Activated CD4-positive, CD25-positive, alpha-beta regulatory T cell (primary cell): ENCODE results near the gene DNASE1.
"Not testable (repeated sequence)": the region's sequence is repeated elsewhere in the genome, so short reads cannot be mapped to it uniquely, and the experiment has no call there.

Experiments
- DNase-seq, 4 experiments: peaks; one replicate each; lab custom pipeline; 2025; lab: John Stamatoyannopoulos, UW

DNASE1 gene

DNA sequence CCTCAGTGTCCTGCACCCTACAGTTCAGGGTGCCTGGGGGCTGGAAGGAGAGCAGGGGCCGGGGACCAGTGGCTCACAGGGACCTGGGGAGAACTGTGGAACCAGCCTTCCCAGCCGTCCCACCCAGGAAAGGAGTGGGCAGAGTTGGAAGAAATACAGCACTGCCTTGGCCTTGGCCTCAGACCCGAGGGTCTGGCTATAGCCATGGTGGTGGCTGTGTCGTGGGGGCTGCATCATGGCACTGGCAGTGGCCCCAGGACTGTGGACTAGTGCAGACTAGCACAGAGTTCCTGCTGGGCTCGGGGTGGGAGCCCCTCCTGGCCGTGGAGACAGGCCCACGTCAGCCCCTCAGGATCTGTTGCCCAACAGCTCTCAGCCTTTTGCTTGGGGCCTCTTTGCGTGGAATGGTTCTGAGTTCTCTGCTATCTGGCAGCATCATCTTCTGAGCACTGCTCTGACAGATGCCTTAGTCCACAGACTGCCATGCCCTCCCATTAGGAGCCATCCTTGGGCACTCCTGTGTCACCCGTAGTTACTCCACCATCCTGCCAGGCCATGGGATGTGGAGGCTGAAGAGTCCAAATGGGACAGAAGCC, 12.6 kb upstream of the DNASE1 start:
- DNase-seq = no peak

- no peak for DNase-seq
Measured at GRCh38 chr16:3642397-3643094, 11.9 kb upstream of the DNASE1 start.

- no peak for DNase-seq
Measured at GRCh38 chr16:3643095-3643730, 11.3 kb upstream of the DNASE1 start.

DNA sequence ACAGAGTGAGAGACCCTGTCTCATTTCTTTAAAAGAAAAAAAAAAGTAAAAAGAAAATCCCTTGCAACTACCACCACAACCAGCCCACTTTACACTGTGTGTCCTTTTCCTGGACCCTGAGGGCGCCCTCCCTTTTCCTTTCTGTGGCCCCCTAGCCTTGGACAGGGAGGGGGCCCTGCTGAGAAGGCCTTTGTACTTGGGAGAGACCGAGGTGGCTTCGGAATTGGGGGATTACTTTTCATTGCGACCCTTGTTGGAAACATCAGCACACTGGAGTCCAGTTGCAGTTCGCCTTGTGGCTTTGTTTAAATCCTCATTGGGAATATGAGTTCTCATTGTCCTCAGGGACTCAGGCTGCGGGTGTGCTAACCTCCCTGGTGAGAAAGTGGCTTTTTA, 9.4 kb upstream of the DNASE1 start:
- DNase-seq = no peak

DNA sequence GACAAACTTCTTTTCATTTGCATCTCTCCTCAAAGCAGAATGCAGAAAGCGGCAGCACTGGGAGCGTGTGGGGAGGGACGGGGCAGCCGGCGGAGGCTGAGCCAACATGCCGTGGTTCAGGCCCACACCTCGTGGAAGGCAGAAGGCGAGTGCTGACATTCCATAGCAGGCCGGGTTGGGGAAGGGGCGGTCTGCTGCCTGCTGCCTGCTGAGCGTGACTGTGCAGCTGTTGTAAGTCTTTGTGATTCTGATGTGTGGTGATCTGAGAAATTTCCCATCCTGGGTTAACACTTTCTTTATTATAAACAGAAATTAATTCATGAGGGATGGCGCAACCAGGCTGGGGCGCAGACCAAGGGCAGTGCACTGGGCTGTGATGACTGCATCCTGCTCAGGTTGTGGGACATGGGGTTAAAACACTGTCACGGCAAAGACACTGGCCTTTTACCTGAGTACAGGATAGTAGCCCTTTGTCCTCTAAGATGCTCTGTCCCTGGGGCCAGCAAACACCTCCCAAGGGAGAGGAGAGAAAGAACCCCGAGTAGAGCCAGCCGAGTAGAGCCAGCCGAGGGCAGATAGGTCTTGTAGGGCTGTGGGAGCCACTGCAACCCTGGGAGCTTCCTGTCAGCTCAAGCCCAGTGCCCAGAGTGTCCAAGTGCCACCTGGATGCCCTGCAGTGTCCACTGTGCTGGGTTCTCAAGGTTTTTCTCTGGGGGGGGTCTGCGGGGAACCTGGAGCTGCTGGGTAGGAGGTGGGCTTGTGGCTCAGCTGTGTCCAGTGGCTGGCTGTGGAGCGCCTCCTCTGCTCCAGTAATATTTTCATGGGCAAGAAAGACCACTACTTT, 8.8 kb upstream of the DNASE1 start:
- DNase-seq = no peak

- no peak for DNase-seq
Measured at GRCh38 chr16:3646348-3646920, 8.1 kb upstream of the DNASE1 start.

GRCh38 chr16:3650631-3651265, 3.7 kb upstream of the DNASE1 start:
- no peak for DNase-seq

- no peak for DNase-seq
Measured at GRCh38 chr16:3651461-3652372, 2.8 kb upstream of the DNASE1 start.

GRCh38 chr16:3652373-3653195, 1.9 kb upstream of the DNASE1 start:
- DNase-seq = no peak

DNA sequence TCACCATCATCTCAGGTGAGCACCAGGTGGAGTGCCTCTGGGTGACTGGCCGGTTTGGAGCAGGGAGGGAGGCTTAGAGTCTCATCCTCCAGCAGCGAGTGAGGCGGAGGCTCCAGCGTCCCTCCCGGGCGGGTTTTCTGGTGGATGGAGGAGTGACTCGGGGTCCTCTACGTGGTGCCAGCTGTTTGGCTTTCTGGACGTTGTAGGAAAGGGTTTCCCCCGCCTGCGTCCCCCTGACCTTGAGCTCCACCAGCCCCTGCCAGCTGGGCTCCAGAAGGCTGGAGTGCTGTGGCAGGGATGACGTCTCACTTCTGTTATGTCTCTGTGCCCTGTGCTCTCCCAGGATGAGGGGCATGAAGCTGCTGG, 522 bp downstream of the DNASE1 start:
- DNase-seq = no peak

GRCh38 chr16:3655396-3656159, 1.1 kb downstream of the DNASE1 start:
- DNase-seq = no peak

GRCh38 chr16:3656160-3656490, 1.6 kb downstream of the DNASE1 start:
- DNase-seq = not testable (repeated sequence)

DNA sequence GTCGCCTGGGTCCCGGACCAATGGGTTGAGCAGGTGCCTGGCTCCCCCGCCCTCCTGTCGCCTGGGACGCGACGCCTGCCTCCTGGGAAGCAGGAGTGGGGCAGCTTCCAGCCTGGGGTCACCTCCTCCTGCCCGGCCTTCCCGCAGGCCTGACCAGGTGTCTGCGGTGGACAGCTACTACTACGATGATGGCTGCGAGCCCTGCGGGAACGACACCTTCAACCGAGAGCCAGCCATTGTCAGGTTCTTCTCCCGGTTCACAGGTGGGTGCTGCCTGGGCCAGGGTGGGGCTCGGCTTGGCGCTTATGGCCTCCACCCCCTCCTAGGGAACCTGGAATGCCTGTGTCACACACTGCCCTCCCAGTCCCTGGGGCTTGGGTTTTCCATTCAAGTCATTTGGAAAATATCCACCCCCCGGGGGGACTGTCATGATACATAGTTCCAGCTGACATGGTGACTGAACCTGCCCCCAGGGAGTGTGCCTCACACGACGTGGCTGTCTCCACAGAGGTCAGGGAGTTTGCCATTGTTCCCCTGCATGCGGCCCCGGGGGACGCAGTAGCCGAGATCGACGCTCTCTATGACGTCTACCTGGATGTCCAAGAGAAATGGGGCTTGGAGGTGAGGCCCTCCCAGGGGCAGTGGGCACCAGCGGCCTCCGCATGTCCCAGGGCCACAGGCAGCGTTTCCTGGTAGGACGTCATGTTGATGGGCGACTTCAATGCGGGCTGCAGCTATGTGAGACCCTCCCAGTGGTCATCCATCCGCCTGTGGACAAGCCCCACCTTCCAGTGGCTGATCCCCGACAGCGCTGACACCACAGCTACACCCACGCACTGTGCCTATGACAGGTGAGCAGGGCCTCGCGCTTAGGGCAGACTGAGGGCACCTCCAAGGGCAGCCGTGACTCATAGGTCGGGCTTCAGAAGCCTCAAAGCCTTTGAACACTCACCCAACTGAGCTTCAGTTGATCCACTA, 2.3 kb downstream of the DNASE1 start:
- no peak for DNase-seq

DNA sequence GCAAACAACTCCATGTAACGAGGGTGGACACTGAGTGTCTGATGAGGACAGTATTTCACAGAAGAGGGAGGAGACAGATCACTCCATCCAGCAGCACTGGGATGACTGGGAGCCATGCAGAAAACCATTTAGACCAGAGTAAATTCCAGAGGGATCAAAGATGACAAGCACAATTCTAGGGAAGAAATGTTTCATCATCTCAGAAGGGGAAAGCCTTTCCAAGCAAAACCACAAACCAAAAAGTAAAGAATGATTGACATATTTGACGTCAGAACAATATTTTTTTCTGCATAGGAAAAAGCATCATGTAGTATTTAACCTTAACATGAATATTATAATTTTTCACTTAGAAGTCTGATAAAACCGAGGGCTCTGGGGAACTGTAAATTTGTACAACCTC, 4.8 kb downstream of the DNASE1 start:
- no peak for DNase-seq

GRCh38 chr16:3661311-3661710, 6.8 kb downstream of the DNASE1 start:
- DNase-seq = no peak

GRCh38 chr16:3661922-3662321, 7.4 kb downstream of the DNASE1 start:
- no peak for DNase-seq

DNA sequence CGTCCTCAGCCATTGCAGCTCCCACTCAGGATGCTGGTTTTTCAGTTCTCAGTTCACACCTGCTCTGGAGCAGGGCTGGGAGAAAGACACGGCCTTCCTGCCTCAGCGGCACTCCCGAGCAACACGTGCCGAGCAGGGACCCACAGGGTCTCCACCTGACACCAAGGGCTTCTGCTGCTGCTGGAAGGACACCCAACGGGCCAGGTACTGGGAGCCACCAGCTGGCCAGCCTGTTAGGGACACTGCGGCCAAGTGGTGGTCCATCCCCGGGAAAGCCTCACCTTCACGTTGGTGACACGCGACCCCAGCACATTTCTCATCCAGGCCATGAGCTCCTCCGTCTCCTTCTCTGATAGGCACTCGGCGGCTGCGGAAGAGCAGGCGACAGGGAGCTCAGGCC, 8.1 kb downstream of the DNASE1 start:
- no peak for DNase-seq
